Measurements from ENCODE around the gene KLF5.

Gene KLF5

DNA sequence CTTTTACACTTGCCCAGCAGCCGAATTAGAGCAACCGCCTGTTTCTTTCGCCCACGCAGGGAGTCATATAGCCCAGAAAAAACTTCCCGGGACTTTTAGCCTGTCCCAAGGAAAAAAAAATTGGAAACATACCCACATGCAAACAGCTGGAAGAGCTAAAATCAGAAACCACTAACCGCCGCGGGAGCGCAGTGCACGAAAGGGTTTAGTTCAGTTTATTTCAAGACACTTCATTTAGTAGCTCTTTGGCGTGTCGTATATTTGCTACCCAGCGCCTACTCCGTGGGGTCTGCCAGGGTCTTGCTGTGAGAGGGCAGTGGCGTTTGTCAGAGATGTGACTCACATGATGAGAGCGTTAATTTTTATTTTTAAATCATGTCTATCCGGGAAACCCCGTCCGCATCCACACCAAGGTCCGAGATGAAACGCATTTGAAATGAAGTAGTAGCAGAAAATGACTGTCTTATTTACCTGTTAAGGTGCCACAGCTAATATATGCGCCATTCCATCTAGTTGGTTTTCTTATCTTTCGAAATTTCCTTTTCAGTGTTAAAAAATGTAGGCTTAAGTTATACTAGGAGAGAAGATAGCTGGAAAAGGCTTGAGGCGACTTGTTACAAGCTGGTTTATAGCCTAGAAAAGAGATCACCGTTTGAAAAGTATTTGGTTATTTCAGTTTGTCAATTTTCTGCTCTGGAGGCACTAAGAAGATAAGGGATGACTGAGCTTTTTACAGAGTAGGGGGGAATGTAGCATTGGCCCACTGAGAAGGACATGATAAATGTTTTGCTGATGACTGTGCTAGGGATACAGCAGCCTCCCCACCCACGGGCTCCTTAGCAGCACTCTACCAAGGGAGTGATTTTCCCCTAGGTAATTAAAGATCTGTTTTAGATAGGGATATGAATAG is 1.7 kb downstream of the KLF5 start:
- peak; percentile 18 for DNase-seq

DNA sequence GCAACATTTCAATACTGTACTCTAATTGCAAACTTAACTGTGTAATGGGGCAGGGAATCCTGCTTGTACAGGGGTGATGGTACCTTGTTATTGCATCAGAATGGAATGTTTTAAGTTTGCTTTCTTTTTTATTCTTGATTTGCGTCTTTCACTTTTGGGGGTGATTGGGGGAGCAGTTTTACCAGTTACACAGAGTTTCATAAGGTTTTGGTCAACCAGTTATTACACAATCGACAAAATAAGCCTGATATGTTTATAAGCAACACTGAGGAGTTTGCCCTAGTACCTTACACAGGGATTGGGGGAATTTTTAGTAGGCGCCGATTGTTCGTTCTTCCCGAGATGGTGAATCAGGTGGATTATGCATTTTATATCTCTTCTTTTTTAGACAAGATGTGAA is 2.7 kb downstream of the KLF5 start:
- DNase-seq = no peak

DNA sequence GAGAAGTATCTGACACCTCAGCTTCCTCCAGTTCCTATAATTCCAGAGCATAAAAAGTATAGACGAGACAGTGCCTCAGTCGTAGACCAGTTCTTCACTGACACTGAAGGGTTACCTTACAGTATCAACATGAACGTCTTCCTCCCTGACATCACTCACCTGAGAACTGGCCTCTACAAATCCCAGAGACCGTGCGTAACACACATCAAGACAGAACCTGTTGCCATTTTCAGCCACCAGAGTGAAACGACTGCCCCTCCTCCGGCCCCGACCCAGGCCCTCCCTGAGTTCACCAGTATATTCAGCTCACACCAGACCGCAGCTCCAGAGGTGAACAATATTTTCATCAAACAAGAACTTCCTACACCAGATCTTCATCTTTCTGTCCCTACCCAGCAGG is 3.1 kb downstream of the KLF5 start:
- DNase-seq = no peak

DNA sequence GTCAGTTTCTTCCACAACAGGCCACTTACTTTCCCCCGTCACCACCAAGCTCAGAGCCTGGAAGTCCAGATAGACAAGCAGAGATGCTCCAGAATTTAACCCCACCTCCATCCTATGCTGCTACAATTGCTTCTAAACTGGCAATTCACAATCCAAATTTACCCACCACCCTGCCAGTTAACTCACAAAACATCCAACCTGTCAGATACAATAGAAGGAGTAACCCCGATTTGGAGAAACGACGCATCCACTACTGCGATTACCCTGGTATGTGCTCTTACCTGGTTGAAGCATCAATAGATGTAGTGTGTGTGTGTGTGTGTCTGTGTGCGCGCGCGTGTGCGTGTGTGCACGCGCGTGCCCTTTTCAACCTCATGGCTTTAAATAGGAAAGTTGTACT is 3.7 kb downstream of the KLF5 start:
- DNase-seq = no peak

DNA sequence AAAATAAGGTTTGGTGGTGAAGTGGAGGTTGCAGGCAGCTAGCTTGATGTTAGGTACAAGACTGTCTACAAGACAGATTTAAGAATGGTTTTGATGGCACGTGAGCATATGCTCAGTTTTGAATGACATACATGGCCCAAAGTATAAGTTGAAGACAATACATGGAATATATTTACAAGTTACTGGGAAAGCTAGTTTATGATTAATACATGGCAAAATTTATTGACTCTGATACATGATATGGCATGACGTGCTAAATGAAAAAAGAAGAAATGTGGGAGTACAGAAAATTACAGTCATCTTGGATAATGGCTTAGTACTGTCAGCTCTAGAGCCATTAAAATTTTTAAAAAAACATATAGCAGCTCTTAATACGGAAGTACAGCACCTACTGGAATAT is 4.4 kb downstream of the KLF5 start:
- no peak for DNase-seq

DNA sequence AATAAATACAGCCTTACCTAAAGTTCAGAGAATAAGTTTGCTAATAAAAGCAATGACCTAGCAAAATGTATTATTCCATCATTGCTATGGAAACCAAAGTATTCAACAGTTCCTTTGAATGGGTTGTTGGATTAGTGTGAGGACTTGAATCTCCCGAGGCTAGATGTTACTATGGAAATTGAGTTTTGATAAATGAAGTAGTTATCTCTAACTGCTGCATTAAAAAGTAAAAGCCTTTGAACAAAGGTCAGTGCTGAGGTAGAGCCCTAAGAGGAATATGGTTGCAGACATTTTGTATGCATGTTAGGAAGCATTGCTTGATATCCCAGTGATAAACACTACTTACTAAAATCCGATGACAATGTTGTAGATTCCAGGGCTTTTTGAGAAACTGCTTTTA is 6.2 kb downstream of the KLF5 start:
- no peak for DNase-seq

DNA sequence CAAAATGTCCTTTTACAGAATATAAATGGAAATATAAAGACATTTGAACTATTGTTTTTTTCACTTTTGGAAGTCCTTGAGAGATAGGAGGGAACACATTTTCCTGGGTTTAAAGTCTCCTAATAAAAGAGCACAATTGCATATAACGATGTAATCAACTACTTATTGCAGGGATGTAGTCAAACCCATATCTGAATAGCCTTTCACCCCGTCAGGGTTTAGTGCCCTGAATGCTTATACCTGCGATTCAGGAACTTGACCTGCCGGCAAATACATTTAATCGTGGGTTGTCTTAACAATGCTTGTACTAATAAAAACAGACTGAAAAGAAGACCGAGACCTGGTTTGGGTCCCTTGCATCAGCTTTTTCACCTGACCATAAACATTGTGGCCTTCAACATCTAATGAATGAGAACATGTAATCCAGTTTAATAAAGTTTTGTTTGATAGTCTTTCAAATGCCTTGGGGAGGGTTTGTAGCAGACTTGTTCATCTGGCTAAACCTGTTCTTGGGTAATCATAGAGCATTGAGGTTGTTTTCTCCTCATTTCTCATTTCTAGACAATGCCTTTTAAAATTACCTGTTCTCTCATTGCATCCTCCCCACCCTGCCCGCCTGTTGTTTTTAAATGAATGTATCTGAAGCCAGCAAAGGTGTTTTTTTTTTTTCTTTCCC is 7.0 kb downstream of the KLF5 start:
- DNase-seq = no peak

DNA sequence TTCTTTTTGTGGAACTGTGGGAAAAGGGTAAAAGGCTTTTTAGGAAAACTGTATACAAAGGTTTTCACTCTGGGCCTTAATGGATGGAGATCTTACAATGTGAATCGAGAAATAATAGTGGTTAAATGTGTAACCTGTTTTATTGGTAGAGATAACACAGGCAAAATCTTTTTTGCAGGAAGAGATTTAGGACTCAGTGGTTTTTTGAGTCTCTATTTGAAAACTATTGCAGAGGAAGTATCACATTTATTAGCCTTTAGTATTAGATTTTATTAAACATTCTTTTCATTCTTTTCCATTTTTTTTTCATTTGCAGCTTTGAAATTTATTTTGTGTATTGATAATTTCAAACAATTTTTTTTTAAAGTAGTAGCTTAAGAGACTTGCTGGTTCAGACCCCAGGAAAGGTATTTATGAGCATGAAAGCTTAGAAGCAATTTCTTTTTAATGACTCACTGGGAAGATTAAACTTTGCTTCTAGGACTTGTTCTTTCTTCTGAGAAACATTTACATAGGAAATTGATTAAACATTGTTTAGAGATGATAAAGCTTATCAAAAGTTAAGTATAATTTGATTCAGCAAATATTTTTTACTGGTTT is 10.5 kb downstream of the KLF5 start:
- DNase-seq = no peak

DNA sequence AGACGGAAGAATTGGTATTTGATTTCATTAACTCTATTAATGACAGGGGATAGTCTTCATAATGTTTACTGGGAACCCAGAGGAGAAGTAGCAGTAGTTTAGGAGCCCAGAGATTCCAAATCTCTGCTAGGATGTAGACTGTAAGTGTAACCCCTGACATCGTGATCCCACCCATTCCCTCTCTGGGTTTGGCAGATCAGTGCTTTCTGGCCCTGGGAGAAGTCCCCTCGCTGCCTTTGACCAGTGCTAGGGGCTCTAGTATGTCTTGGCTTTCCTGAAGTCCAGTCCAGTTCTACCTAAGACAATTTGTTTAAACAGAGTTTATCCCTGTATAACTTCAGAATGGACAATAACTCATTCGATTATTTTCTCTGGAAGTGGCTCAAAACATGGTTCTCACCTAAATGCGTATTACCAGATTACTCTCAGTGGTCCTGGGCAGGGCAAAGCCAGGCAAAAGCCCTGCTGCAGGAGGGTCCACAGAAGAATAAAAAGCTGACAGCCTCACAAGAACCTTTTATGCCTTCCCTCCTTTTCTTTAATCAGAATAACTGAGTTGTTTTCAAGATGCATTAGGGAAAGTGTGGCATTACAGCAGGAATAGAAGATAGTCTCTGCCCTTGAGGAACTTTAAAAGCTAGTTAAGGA is 11.8 kb downstream of the KLF5 start:
- DNase-seq = no peak

DNA sequence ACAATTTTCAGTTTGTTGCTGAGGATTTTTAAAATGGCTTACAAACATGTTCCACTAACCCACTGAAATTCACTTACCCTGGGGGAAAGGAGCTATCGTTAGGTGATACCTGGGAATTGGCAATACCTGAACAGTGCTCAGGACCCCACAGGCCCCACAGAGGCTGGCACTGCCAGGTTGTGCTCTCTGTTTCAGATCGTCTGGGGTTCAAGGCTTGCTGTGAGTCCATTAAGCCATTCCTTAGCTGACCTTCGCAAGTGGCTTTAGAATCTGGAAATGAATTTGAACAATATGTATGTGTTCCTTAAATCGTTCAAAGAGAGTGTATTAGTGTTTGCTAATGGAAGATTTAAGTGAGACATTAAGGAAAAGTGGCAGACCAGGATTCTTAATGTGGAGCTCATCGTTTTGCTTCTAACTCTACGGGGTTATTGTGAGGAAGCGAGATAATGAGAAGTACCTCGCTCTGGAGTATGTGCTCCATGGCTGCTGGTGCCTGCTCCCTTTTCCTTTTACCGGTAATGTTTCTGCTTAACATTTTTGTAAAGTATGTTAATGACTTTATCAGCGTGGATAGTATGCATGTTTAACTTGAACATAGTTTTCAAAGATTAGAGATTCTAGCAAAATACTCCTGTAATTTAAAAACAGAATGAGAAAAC is 13.6 kb downstream of the KLF5 start:
- no peak for DNase-seq

DNA sequence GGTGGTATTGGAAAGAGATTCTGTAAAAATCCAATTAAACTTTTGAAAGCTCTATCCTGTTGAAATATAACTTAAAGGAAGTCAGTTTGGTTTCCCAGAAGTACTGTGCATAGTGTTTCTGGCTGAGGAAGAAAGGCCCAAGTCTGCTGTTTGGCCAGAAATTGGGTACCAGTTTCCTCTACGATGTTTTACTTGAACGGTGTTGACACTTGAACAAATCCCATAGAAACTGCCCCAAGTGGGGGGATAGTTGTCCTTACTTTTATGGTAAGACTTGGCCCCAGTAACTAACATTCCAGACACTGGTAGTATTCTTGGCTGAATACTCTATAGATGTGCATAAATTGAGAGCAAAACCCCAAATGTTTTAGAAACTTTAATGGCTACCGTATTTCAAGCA is 14.2 kb downstream of the KLF5 start:
- DNase-seq = no peak

DNA sequence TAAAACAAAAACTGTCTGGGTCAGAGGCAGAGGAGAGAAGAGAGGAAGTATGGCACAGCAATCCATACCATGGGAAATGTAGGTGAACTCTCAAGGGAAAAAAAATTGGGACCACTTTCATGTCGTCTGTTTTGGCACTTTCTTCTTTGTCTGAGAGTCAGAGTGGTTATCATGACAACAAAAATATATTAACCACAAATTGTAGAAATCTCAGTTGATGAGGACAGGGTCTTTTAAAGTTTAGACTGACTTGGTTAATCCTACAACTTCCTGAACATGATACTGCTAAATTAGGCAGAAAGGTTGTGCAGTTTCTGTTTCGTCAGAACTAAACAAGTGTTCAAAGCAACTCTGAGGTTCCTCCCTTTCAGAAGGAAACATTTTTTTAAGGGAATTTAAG is 15.2 kb downstream of the KLF5 start:
- no peak for DNase-seq

DNA sequence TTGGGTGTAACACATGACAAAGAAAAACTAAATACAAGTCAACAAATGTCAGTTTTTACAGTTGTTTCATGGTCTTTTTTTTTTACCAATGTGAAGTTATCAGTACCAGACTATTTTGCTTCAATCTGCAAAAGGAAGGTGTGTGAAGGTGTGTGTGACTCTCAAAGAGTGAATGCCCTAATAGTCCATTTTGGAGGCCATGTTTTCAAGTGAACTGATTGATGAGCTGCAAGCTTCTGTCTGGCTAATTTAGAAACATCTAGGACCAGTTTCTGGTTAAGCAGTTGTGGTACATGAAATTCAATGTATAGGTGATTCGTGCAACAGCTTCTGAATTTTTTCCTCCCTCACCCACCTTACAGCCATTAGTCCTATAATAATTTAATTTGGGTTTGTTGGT is 16.1 kb downstream of the KLF5 start:
- DNase-seq = no peak

DNA sequence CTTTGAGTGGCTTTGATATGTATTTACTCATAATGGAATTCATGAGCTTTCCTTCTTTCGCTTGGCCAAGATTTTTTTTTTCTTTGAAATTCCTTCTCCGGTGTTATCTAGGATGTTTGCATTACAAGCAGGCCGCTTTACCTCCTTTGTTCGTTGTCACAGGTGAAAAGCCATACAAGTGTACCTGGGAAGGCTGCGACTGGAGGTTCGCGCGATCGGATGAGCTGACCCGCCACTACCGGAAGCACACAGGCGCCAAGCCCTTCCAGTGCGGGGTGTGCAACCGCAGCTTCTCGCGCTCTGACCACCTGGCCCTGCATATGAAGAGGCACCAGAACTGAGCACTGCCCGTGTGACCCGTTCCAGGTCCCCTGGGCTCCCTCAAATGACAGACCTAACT is 16.7 kb downstream of the KLF5 start:
- no peak for DNase-seq

DNA sequence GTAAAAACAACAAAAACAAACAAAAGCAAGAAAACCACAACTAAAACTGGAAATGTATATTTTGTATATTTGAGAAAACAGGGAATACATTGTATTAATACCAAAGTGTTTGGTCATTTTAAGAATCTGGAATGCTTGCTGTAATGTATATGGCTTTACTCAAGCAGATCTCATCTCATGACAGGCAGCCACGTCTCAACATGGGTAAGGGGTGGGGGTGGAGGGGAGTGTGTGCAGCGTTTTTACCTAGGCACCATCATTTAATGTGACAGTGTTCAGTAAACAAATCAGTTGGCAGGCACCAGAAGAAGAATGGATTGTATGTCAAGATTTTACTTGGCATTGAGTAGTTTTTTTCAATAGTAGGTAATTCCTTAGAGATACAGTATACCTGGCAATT is 17.1 kb downstream of the KLF5 start:
- no peak for DNase-seq

DNA sequence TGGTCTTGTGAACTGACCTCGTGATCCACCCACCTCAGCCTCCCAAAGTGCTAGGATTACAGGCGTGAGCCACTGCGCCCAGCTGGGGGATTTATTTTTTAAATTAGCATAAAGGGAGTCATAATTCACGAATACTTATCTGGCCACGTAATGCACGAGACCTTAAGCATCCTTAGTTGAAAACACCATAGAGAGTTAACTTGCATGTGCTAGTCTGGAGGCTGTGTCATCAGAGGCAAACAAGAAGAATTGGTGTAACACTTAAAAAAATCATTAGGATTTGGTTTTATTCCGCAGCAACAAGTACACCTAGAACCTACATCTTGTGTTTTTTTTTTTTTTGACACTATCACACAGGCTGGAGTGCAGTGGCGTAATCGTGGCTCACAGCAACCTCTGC is 19.1 kb downstream of the KLF5 start:
- no peak for DNase-seq

DNA sequence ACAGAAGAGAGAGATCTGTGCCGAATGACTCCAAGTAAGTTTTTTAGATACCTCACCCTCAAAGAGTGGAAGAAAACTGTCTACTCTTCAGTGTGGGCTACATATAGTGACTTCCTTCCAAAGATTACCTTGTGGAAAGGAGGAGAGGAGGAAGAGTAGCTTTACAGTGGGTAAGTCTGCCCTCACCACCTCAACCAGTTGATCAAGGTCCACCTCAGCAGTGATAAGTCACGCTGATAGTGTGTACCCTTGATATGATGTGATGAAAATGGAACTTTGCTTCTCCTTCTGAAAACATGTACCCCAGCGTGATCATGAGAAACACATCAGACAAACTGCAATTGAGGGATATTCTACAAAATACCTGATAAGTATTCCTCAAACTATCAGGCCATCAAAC is 20.6 kb downstream of the KLF5 start:
- no peak for DNase-seq

DNA sequence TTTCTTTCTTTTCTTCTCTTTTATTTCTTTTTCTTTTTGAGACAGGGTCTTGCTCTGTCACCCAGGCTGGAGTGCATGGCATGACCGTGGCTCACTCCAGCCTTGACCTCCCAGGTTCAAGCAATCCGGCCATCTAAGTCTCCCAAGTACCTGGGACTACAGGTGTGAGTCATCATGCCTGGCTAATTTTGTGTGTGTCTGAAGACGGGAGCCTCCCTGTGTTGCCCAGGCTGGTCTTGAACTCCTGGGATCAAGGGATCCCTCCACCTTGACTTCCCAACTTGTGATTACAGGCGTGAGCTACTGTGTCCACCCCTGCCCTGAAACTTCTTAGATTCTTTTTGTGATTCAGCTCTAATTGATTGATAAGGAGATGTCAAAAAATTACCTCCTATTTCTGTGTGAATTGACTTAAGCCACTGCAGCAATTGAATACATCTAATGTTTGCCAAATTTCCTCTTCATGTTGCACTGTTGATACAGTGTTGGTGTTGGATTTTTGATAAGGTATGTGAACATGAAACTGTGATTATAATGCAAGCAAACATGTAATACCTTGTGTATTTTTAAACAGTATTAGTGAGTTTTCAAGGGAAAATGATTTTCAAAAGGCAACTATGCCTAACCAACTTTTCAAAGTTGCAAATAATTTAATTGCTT is 22.6 kb downstream of the KLF5 start:
- no peak for DNase-seq

DNA sequence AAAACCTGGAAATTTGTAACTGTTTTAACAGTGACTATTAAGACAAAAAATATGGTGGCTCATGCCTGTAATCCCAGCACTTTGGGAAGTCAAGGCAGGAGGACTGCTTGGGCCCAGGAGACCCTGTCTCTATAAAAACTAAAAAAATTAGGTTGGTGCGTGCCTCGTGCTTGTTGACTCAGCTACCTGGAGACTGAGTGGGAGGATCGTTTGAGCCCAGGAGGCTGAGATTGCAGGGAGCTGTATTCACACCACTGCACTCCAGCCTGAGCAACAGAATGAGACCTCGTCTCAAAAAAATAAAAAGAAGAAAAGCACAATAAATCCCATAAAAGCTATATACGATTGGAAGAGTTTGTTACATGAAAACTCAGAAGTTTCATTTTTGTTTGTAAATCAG is 23.7 kb downstream of the KLF5 start:
- no peak for DNase-seq

DNA sequence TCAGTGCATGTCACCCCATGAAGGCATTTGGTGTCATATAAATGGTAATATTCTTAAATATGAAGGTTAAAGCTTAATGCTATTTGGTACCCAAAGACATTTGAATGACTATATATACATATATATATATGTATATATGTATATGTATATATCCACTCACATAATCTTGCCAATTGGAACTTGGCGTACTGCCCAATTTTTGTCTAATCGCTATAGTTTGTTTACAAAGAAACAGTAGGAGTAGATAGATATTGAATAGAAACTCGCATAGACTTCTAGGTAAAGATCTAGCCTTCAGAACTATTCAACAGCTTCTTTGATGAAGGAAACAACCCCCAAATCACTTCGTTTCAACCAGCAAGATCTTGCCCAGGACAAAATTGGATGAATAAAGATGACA is 24.1 kb downstream of the KLF5 start:
- no peak for DNase-seq

DNA sequence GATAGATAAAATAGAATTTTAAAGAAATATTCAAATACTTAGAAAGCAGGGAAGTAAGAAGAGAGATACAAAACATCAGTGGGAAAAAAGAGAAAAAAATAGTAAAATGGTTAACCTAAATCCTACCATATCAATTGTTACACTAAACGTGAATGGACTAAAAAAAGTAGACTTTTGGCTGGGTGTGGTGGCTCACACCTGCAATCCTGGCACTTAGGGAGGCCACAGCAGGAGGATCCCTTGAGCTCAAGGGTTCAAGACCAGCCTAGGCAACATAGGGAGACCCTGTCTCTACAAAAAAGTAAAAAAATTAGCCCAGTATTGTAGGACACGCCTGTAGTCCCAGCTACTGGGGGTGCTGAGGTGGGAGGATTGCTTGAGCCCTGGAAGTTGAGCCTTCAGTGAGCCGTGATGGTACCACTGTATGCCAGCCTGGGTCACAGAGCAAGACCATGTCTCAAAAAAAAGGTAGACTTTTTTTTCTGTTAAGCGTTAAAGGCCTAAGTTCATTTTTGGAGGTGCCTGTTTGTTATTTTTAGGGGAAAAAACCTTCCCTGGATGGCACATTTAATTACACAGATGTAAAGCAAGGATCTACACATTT is 29.6 kb downstream of the KLF5 start:
- no peak for DNase-seq

DNA sequence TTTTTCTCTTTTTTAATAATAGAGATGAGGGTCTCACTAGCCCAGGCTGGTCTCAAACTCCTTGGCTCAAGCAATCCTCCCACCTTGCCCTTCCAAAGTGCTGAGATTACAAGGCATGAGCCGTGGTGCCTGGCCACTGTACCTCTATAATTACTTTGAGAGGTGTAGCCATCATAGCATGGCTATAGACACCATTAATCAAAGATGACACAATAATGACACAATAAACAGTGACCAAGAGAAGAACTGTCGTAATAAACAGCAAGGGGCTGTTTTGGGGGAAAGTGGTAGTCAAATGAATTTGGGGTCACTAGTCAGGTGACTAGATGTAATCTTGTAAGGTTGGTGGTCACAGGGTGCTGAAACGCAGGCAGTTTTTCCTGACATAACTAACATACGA is 30.4 kb downstream of the KLF5 start:
- DNase-seq = no peak
